Sigmoid colon (tissue), 4 donors: Measurements from ENCODE around the gene EZR.

Source experiments
- POLR2AphosphoS5 ChIP-seq, 4 donors: sonication (generic); formaldehyde crosslinking; IDR thresholded peaks; one replicate each; pipeline ENCODE4 v1.6.1; 2017; ENCODE audit warnings: antibody characterized with exemption in 4 of 4
- TF ChIP-seq, protein P1 (sequence below), 4 experiments: fragments of 450-650 bp in 3 of 4; fragments of 200-600 bp in 1 of 4; IDR thresholded peaks; one replicate each; pipeline ENCODE4 v1.5.1; 2016 to 2019; ENCODE audit warnings: antibody characterized with exemption in 4 of 4, mild to moderate bottlenecking in 3 of 4, moderate library complexity in 2 of 4

DNA sequence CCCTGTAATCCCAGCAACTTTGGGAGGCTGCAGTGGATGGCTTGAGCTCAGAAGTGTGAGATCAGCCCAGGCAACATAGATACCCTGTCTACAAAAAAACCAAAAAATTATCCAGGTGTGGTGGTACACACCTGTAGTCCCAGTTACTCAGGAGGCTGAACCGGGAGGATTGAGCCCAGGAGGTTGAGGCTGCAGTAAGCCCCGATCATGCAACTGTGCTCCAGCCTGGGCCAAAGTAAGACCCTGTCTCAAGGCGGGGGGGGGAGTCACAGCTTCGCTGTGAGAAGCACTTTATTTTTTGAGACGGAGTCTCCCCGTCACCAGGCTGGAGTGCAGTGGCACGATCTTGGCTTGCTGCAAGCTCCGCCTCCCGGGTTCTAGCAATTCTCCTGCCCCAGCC, 54.2 kb downstream of the EZR start:
- TF ChIP-seq, protein P1, sequence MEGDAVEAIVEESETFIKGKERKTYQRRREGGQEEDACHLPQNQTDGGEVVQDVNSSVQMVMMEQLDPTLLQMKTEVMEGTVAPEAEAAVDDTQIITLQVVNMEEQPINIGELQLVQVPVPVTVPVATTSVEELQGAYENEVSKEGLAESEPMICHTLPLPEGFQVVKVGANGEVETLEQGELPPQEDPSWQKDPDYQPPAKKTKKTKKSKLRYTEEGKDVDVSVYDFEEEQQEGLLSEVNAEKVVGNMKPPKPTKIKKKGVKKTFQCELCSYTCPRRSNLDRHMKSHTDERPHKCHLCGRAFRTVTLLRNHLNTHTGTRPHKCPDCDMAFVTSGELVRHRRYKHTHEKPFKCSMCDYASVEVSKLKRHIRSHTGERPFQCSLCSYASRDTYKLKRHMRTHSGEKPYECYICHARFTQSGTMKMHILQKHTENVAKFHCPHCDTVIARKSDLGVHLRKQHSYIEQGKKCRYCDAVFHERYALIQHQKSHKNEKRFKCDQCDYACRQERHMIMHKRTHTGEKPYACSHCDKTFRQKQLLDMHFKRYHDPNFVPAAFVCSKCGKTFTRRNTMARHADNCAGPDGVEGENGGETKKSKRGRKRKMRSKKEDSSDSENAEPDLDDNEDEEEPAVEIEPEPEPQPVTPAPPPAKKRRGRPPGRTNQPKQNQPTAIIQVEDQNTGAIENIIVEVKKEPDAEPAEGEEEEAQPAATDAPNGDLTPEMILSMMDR (IDR thresholded peaks at IDR 0.05): no peak
- no peak for TF ChIP-seq POLR2AphosphoS5 (IDR thresholded peaks at IDR 0.05)
